GM10248 (cell line): ENCODE measurements around the gene GRAMD1C.

Source experiments
- CTCF ChIA-PET: fragments of 300-600 bp; sonication (Branson Sonifier 250); formaldehyde crosslinking; extraction: SDS; loops from one replicate; lab custom pipeline; 2021; ENCODE audit warnings: antibody characterized with exemption; lab: Yijun Ruan, JAX
- POLR2A ChIA-PET: fragments of 350-650 bp; sonication (Branson Sonifier 250); formaldehyde crosslinking; extraction: SDS; loops from one replicate; lab custom pipeline; 2020; ENCODE audit warnings: antibody characterized with exemption; lab: Yijun Ruan, JAX
- DNase-seq: peaks from one replicate; pipeline ENCODE4 v3.0.0; 2012; ENCODE audit errors: extremely low spot score
- CTCF ChIP-seq: IDR thresholded peaks from 2 replicates; pipeline ENCODE4 v1.5.1; 2012; ENCODE audit warnings: mild to moderate bottlenecking, low read depth; ENCODE audit errors: extremely low read depth, missing control alignments, control extremely low read depth

The GRAMD1C gene

GRCh38 chr3:113979916-113980315, 141.3 kb downstream of the GRAMD1C start:
- ChIA-PET CTCF (interaction anchor here (1.2 kb wide), 1 partner anchor 13 kb away, joined by 3 read pairs; no protein-coding TSS in a partner anchor), POLR2A (no interaction called here)
- TF ChIP-seq CTCF = no peak
- no peak for DNase-seq

- CTCF ChIA-PET = interaction anchor here (1.0 to 1.3 kb wide), 2 partner anchors 23 to 226 kb away, joined by 3 read pairs; no protein-coding TSS in a partner anchor
- POLR2A ChIA-PET = no interaction called here
- DNase-seq = no peak
- no peak for TF ChIP-seq CTCF
These were observed 143.2 kb downstream of the GRAMD1C start for GRCh38 chr3:113981803-113982202.

- ChIA-PET POLR2A (no interaction called here), CTCF (interaction anchor here (0.9 to 1.0 kb wide), 2 partner anchors 8 to 26 kb away, joined by 3 to 4 read pairs; no protein-coding TSS in a partner anchor)
- no peak for DNase-seq
- no peak for TF ChIP-seq CTCF
These were observed 145.0 kb downstream of the GRAMD1C start for GRCh38 chr3:113983544-113983943.

- TF ChIP-seq CTCF = no peak
- CTCF ChIA-PET = interaction anchor here (1.3 to 1.7 kb wide), 2 partner anchors 8 to 12 kb away, joined by 3 to 5 read pairs; no protein-coding TSS in a partner anchor
- POLR2A ChIA-PET = no interaction called here
- DNase-seq = peak; percentile 30
These were observed 147.0 kb downstream of the GRAMD1C start for GRCh38 chr3:113985541-113985940.
